ENCODE measurements around the gene OCRL. TPM values are rescaled to one million over a fixed set of nuclear protein-coding genes. Genes with fewer than 3 reads are reported as not detected.

The OCRL gene
- total RNA-seq, 1 experiment from 2014 or later, result 25.4 TPM

DNA sequence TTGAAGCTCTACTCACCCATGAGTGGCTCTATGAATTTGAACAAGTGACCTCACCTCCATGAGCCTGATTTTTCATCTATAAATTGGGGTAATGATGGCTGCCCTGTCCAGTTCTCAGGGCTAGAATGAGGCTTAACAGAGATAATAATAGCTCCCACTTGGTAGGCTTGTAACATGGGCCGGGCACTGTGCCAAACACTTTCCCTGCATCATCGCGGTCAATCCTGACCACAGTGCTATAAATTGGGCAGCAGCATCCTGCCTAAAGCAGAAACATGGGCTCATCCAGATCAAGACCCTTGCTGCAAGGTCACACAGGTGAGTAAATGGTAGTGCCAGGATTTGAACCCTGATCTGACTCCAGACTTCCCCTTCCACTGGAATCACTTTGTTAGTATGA lies 101.9 kb downstream of the OCRL start:
- no peak for TF ChIP-seq EZH2 (IDR thresholded peaks at IDR 0.05; ENCODE audit: borderline replicate concordance, low read depth, low read length, poor library complexity, severe bottlenecking)
- TF ChIP-seq, protein P1, sequence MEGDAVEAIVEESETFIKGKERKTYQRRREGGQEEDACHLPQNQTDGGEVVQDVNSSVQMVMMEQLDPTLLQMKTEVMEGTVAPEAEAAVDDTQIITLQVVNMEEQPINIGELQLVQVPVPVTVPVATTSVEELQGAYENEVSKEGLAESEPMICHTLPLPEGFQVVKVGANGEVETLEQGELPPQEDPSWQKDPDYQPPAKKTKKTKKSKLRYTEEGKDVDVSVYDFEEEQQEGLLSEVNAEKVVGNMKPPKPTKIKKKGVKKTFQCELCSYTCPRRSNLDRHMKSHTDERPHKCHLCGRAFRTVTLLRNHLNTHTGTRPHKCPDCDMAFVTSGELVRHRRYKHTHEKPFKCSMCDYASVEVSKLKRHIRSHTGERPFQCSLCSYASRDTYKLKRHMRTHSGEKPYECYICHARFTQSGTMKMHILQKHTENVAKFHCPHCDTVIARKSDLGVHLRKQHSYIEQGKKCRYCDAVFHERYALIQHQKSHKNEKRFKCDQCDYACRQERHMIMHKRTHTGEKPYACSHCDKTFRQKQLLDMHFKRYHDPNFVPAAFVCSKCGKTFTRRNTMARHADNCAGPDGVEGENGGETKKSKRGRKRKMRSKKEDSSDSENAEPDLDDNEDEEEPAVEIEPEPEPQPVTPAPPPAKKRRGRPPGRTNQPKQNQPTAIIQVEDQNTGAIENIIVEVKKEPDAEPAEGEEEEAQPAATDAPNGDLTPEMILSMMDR (conservative IDR thresholded peaks at IDR 0.05; ENCODE audit: low read depth, low read length), result no peak
- Histone ChIP-seq H3K9me3 (ENCODE audit: low read depth, low read length, poor library complexity, severe bottlenecking) (no peaks in the 10 kb centered on the region), H3K27me3 (replicated peaks; ENCODE audit: insufficient read depth, low read depth, low read length, poor library complexity) (no peaks in the 10 kb centered on the region), H3K27ac (ENCODE audit: low read depth, low read length, poor library complexity, severe bottlenecking) (no peak overlapping the region), H3K4me1 (ENCODE audit: insufficient read depth, low read length, poor library complexity, severe bottlenecking) (no peaks in the 10 kb centered on the region), H3K4me3 (ENCODE audit: low read depth, low read length, poor library complexity, severe bottlenecking) (no peak overlapping the region), H3K36me3 (ENCODE audit: insufficient read depth, low read length, poor library complexity, severe bottlenecking) (no peaks in the 10 kb centered on the region)
- ChIA-PET CTCF (no interaction called here), POLR2A (ENCODE audit: low non-redundant PET) (no interaction called here)
- no peak for DNase-seq (ENCODE audit: low spot score)
- intact Hi-C loops (cut with micrococcal nuclease; ENCODE audit: unreplicated experiment), result no loop called here
- no TSS peak for BruUV-seq (replicated peaks)

Other genes with a start within 250 kb of the OCRL start
- 56.9 and 61.2 TPM in 2 replicates for gene SMARCA1, start 16.8 kb upstream of the OCRL start, total RNA-seq (2021)
- gene APLN, start 114.7 kb downstream of the OCRL start, total RNA-seq (2021), result 0.34 and 0.55 TPM in 2 replicates
- gene XPNPEP2, start 198.7 kb downstream of the OCRL start, total RNA-seq (2021), result not detected in 2 replicates
- gene SASH3, start 239.7 kb downstream of the OCRL start, total RNA-seq (2021), result not detected in 2 replicates